ENCODE results near the gene OR4K2.

- TF ChIP-seq, protein P1, sequence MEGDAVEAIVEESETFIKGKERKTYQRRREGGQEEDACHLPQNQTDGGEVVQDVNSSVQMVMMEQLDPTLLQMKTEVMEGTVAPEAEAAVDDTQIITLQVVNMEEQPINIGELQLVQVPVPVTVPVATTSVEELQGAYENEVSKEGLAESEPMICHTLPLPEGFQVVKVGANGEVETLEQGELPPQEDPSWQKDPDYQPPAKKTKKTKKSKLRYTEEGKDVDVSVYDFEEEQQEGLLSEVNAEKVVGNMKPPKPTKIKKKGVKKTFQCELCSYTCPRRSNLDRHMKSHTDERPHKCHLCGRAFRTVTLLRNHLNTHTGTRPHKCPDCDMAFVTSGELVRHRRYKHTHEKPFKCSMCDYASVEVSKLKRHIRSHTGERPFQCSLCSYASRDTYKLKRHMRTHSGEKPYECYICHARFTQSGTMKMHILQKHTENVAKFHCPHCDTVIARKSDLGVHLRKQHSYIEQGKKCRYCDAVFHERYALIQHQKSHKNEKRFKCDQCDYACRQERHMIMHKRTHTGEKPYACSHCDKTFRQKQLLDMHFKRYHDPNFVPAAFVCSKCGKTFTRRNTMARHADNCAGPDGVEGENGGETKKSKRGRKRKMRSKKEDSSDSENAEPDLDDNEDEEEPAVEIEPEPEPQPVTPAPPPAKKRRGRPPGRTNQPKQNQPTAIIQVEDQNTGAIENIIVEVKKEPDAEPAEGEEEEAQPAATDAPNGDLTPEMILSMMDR (IDR thresholded peaks at IDR 0.05) = no peak
- TF ChIP-seq POLR2AphosphoS5 (IDR thresholded peaks at IDR 0.05) (no peak), EP300 (IDR thresholded peaks at IDR 0.05) (no peak)
Observed at GRCh38 chr14:19838433-19838832, 36.5 kb upstream of the OR4K2 start.

Measured in sigmoid colon (tissue), 4 donors.